K562 (cell line): ENCODE results near the gene OR2T8. TPM values are rescaled to one million over a fixed set of nuclear protein-coding genes. Genes with fewer than 3 reads are reported as not detected.
"Not testable (repeated sequence)": the region's sequence is repeated elsewhere in the genome, so short reads cannot be mapped to it uniquely, and the experiment has no call there.

Source experiments
- ATF1 ChIP-seq, 2 experiments: fragments of 450-650 bp in 1 of 2; IDR thresholded peaks; 2 replicates each; pipeline ENCODE4 v1.6.1; 2016; ENCODE audit warnings: missing compliant biosample characterization in 1 of 2, missing genetic modification characterization in 1 of 2
- ATF7 ChIP-seq: fragments of 450-650 bp; IDR thresholded peaks from 2 replicates; pipeline ENCODE4 v1.7.1; 2014; ENCODE audit warnings: mild to moderate bottlenecking, moderate library complexity
- BCOR ChIP-seq: fragments of 450-650 bp; IDR thresholded peaks from 2 replicates; pipeline ENCODE4 v1.6.1; 2016
- KLF1 ChIP-seq: fragments of 450-650 bp; IDR thresholded peaks from 2 replicates; pipeline ENCODE4 v1.6.1; 2016; ENCODE audit warnings: missing genetic modification characterization, missing compliant biosample characterization
- PHF20 ChIP-seq: fragments of 450-650 bp; IDR thresholded peaks from 2 replicates; pipeline ENCODE4 v1.6.1; 2018; ENCODE audit not compliant: partially characterized antibody
- RBFOX2 ChIP-seq: fragments of 200-400 bp; formaldehyde crosslinking; IDR thresholded peaks from 2 replicates; pipeline ENCODE4 v1.6.1; 2017; ENCODE audit warnings: low read depth, mild to moderate bottlenecking, low read length, moderate library complexity
- SOX6 ChIP-seq: fragments of 450-650 bp; IDR thresholded peaks from 2 replicates; pipeline ENCODE4 v1.6.1; 2014; ENCODE audit warnings: mild to moderate bottlenecking
- ZBTB33 ChIP-seq: sonication (generic); formaldehyde crosslinking; IDR thresholded peaks from 2 replicates; pipeline ENCODE4 v1.8.1; 2023; ENCODE audit warnings: mild to moderate bottlenecking, missing genetic modification reagents
- polyA plus RNA-seq, 8 experiments: library from polyadenylated mRNA; depleted of rRNA in 4 of 8; stranded (reverse) in 5 of 8; unstranded in 3 of 8; fragments of >200 nt; fragmentation: Nextera tagmentation in 2 of 8; fragmentation: Illumina TruSeq in 1 of 8; extraction: Ambion mirVana in 2 of 8; extraction: Trizol in 1 of 8; gene quantifications; 2 replicates each; pipeline versions ENCODE4 v1.2.1 to v1.2.3, GENCODE V29; 2011 to 2014; ENCODE audit warnings: inconsistent platforms in 1 of 8, missing spikeins in 1 of 8
- total RNA-seq, 7 experiments: library from RNA; depleted of rRNA in 6 of 7; stranded (reverse); fragments of >200 nt in 6 of 7; fragmentation: Illumina TruSeq in 2 of 7; extraction: Trizol in 2 of 7; gene quantifications; 2 replicates each; pipeline versions ENCODE4 v1.2.1 to v1.2.3, GENCODE V29; 2011 to 2021; ENCODE audit warnings: low replicate concordance in 1 of 7
- TF ChIP-seq, protein P1 (sequence below), 2 experiments: fragments of 450-650 bp; formaldehyde crosslinking in 1 of 2; IDR thresholded peaks; 2 replicates each; pipeline versions ENCODE4 v1.4.0 to v1.6.1; 2014 to 2020; ENCODE audit warnings: mild to moderate bottlenecking in 2 of 2, borderline replicate concordance in 1 of 2, low read depth in 1 of 2
- TF ChIP-seq, protein P2 (sequence below): sonication (generic); formaldehyde crosslinking; IDR thresholded peaks from 2 replicates; pipeline ENCODE4 v1.8.0; 2022; ENCODE audit warnings: mild to moderate bottlenecking, missing genetic modification reagents, borderline replicate concordance
- TF ChIP-seq, protein P3 (sequence below): sonication (generic); formaldehyde crosslinking; IDR thresholded peaks from 2 replicates; pipeline ENCODE4 v1.8.1; 2023; ENCODE audit warnings: mild to moderate bottlenecking, missing genetic modification reagents

The OR2T8 gene
- total and polyA plus RNA-seq, 9 of the 15 experiments (the other 6 are each of a cell fraction or from before 2014, with no cell fraction given): 0.08 to 0.46 (median 0.31) TPM; not detected in 3

DNA sequence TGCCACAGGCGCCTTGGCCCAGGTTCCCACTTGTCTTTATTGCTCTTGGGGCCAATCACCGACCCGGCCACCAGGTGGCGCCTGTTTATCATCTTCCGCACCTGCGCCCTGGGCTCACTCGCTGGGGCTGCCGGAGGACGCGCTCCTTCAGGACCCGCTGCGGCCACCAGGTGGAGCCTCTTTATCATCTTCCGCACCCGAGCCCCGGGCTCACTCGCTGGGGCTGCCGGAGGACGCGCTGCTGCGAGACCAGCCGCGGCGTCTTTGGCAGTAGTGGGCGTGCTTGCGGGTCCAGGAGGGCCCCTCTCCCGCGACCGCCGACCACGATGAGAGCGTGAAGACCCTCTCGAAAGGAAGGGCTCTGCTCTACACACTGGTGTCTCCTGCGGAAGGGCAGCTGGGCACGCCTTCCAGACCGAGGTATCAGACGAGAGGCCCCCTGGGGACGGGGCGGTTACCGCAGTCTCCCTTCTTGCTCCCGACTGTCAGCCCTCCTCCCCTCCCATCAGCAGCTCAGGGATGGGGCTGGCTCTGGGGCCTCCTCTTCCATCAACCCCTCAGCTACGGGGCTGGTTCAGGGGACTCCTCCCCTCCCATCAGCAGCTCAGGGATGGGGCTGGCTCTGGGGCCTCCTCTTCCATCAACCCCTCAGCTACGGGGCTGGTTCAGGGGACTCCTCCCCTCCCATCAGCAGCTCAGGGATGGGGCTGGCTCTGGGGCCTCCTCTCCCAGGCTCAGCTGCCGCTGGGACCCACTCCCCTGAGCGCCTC, 17.1 kb downstream of the OR2T8 start (continued):
- TF ChIP-seq, protein P1, sequence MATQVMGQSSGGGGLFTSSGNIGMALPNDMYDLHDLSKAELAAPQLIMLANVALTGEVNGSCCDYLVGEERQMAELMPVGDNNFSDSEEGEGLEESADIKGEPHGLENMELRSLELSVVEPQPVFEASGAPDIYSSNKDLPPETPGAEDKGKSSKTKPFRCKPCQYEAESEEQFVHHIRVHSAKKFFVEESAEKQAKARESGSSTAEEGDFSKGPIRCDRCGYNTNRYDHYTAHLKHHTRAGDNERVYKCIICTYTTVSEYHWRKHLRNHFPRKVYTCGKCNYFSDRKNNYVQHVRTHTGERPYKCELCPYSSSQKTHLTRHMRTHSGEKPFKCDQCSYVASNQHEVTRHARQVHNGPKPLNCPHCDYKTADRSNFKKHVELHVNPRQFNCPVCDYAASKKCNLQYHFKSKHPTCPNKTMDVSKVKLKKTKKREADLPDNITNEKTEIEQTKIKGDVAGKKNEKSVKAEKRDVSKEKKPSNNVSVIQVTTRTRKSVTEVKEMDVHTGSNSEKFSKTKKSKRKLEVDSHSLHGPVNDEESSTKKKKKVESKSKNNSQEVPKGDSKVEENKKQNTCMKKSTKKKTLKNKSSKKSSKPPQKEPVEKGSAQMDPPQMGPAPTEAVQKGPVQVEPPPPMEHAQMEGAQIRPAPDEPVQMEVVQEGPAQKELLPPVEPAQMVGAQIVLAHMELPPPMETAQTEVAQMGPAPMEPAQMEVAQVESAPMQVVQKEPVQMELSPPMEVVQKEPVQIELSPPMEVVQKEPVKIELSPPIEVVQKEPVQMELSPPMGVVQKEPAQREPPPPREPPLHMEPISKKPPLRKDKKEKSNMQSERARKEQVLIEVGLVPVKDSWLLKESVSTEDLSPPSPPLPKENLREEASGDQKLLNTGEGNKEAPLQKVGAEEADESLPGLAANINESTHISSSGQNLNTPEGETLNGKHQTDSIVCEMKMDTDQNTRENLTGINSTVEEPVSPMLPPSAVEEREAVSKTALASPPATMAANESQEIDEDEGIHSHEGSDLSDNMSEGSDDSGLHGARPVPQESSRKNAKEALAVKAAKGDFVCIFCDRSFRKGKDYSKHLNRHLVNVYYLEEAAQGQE (IDR thresholded peaks at IDR 0.05; ENCODE audit: borderline replicate concordance): peak; percentile 80
- TF ChIP-seq, protein P1 (CRISPR knock-in tag; IDR thresholded peaks at IDR 0.05; ENCODE audit: low read depth): not testable (repeated sequence)
- TF ChIP-seq SOX6 (0 out of 2 replicates have a peak, but pooled peaks have one; percentile 44), BCOR (0 out of 2 replicates have a peak, but pooled peaks have one; percentile 34), PHF20 (peak; percentile 49), KLF1 (tag) (peak; percentile 69), ZBTB33 (CRISPR knock-in tag) (peak; percentile 62; the same call in 1 of the 2 replicates), RBFOX2 (peak; percentile 83), ATF1 (tag; IDR thresholded peaks at IDR 0.05) (peak; percentile 52), ATF7 (peak; percentile 60)
- TF ChIP-seq, protein P2, sequence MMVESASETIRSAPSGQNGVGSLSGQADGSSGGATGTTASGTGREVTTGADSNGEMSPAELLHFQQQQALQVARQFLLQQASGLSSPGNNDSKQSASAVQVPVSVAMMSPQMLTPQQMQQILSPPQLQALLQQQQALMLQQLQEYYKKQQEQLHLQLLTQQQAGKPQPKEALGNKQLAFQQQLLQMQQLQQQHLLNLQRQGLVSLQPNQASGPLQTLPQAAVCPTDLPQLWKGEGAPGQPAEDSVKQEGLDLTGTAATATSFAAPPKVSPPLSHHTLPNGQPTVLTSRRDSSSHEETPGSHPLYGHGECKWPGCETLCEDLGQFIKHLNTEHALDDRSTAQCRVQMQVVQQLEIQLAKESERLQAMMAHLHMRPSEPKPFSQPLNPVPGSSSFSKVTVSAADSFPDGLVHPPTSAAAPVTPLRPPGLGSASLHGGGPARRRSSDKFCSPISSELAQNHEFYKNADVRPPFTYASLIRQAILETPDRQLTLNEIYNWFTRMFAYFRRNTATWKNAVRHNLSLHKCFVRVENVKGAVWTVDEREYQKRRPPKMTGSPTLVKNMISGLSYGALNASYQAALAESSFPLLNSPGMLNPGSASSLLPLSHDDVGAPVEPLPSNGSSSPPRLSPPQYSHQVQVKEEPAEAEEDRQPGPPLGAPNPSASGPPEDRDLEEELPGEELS (CRISPR knock-in tag): 0 out of 2 replicates have a peak, but pooled peaks have one; percentile 72
- not testable (repeated sequence) for TF ChIP-seq ATF1 (CRISPR knock-in tag; IDR thresholded peaks at IDR 0.05)
- TF ChIP-seq, protein P3, sequence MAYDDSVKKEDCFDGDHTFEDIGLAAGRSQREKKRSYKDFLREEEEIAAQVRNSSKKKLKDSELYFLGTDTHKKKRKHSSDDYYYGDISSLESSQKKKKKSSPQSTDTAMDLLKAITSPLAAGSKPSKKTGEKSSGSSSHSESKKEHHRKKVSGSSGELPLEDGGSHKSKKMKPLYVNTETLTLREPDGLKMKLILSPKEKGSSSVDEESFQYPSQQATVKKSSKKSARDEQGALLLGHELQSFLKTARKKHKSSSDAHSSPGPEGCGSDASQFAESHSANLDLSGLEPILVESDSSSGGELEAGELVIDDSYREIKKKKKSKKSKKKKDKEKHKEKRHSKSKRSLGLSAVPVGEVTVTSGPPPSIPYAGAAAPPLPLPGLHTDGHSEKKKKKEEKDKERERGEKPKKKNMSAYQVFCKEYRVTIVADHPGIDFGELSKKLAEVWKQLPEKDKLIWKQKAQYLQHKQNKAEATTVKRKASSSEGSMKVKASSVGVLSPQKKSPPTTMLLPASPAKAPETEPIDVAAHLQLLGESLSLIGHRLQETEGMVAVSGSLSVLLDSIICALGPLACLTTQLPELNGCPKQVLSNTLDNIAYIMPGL (CRISPR knock-in tag): peak; percentile 87; the same call in 1 of the 2 replicates
